IMR-90 (cell line): ENCODE results near the gene FAM210B.

ENCODE experiments used
- CEBPB ChIP-seq: IDR thresholded peaks from 2 replicates; pipeline ENCODE4 v1.6.1; 2012; ENCODE audit warnings: low read depth, low read length, improper control_type of control experiment
- MXI1 ChIP-seq: IDR thresholded peaks from 2 replicates; pipeline ENCODE4 v1.6.1; 2012; ENCODE audit warnings: low read depth, mild to moderate bottlenecking, low read length, moderate library complexity, borderline replicate concordance
- POLR2A ChIP-seq: IDR thresholded peaks from 2 replicates; pipeline ENCODE4 v1.6.1; 2012; ENCODE audit warnings: mild to moderate bottlenecking, low read depth, low read length
- RAD21 ChIP-seq: IDR thresholded peaks from 2 replicates; pipeline ENCODE4 v1.6.1; 2012; ENCODE audit warnings: low read length, improper control_type of control experiment
- TF ChIP-seq, protein P1 (sequence below): conservative IDR thresholded peaks from 2 replicates; pipeline ENCODE4 v1.5.1; 2012; ENCODE audit warnings: mild to moderate bottlenecking, low read depth, low read length, improper control_type of control experiment
- TF ChIP-seq, protein P2 (sequence below): fragments of 150-350 bp; IDR thresholded peaks from 2 replicates; pipeline ENCODE4 v1.6.1; 2016; ENCODE audit warnings: low read depth, mild to moderate bottlenecking, low read length, moderate library complexity, borderline replicate concordance

DNA sequence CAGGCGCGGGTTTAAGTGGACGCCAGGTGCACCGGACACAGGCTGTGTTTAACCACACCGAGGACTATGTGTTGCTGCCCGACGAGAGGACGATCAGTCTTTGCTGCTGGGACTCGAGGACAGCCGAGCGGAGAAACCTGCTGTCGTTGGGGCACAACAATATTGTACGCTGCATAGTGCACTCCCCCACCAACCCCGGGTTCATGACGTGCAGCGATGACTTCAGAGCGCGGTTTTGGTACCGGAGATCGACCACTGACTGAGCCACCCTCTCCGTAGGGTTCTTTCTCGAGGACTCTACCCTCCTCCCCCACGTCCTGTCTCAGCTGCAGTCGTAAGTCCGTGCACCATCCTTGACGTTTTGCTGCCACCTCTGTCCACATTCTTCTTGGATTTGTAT, 44.7 kb downstream of the FAM210B start:
- TF ChIP-seq, protein P1, sequence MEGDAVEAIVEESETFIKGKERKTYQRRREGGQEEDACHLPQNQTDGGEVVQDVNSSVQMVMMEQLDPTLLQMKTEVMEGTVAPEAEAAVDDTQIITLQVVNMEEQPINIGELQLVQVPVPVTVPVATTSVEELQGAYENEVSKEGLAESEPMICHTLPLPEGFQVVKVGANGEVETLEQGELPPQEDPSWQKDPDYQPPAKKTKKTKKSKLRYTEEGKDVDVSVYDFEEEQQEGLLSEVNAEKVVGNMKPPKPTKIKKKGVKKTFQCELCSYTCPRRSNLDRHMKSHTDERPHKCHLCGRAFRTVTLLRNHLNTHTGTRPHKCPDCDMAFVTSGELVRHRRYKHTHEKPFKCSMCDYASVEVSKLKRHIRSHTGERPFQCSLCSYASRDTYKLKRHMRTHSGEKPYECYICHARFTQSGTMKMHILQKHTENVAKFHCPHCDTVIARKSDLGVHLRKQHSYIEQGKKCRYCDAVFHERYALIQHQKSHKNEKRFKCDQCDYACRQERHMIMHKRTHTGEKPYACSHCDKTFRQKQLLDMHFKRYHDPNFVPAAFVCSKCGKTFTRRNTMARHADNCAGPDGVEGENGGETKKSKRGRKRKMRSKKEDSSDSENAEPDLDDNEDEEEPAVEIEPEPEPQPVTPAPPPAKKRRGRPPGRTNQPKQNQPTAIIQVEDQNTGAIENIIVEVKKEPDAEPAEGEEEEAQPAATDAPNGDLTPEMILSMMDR: no peak
- TF ChIP-seq POLR2A (no peak), MXI1 (no peak), RAD21 (no peak), CEBPB (no peak)
- TF ChIP-seq, protein P2, sequence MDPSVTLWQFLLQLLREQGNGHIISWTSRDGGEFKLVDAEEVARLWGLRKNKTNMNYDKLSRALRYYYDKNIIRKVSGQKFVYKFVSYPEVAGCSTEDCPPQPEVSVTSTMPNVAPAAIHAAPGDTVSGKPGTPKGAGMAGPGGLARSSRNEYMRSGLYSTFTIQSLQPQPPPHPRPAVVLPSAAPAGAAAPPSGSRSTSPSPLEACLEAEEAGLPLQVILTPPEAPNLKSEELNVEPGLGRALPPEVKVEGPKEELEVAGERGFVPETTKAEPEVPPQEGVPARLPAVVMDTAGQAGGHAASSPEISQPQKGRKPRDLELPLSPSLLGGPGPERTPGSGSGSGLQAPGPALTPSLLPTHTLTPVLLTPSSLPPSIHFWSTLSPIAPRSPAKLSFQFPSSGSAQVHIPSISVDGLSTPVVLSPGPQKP: no peak
